Neural progenitor cell (in vitro differentiated cells): ENCODE data around the gene C17orf113. TPM values are rescaled to one million over a fixed set of nuclear protein-coding genes. Genes with fewer than 3 reads are reported as not detected.

Source experiments
- DNase-seq: peaks from one replicate; pipeline ENCODE4 v3.0.0-alpha.2; 2016; ENCODE audit warnings: low spot score
- H2AFZ ChIP-seq: fragments of 200-600 bp; sonication (generic); replicated peaks from 2 replicates; pipeline ENCODE4 v1.6.1; 2016; ENCODE audit warnings: antibody characterized with exemption
- H3F3A ChIP-seq: fragments of 200-600 bp; sonication (generic); 2 replicates; pipeline ENCODE4 v1.6.1; 2016; ENCODE audit warnings: antibody characterized with exemption, low read depth
- H3K27ac ChIP-seq: fragments of 200-600 bp; sonication (generic); 2 replicates; pipeline ENCODE4 v1.5.1; 2016; ENCODE audit warnings: mild to moderate bottlenecking
- H3K27me3 ChIP-seq: fragments of 200-600 bp; sonication (generic); 2 replicates; pipeline ENCODE4 v1.6.1; 2016; ENCODE audit warnings: mild to moderate bottlenecking, moderate library complexity
- H3K36me3 ChIP-seq: fragments of 200-600 bp; sonication (generic); 2 replicates; pipeline ENCODE4 v1.5.1; 2016
- H3K4me1 ChIP-seq: fragments of 200-600 bp; sonication (generic); 2 replicates; pipeline ENCODE4 v1.6.1; 2016; ENCODE audit warnings: mixed run types
- H3K4me2 ChIP-seq: fragments of 200-600 bp; sonication (generic); 2 replicates; pipeline ENCODE4 v1.6.1; 2016
- H3K4me3 ChIP-seq: fragments of 200-600 bp; sonication (generic); 2 replicates; pipeline ENCODE4 v1.5.1; 2016
- H3K79me2 ChIP-seq: fragments of 200-600 bp; sonication (generic); 2 replicates; pipeline ENCODE4 v1.6.1; 2016; ENCODE audit warnings: low read depth
- H3K9ac ChIP-seq: fragments of 200-600 bp; sonication (generic); 2 replicates; pipeline ENCODE4 v1.6.1; 2016
- H3K9me3 ChIP-seq: fragments of 200-600 bp; sonication (generic); 2 replicates; pipeline ENCODE4 v1.5.1; 2016; ENCODE audit warnings: low read depth
- H4K20me1 ChIP-seq: fragments of 200-600 bp; sonication (generic); 2 replicates; pipeline ENCODE4 v1.6.1; 2016; ENCODE audit warnings: low read depth
- H3K27ac Mint-ChIP-seq: 3 replicates; pipeline ENCODE4 v1.8.0; 2021; ENCODE audit warnings: mixed read lengths
- H3K27me3 Mint-ChIP-seq: 2 replicates; pipeline ENCODE4 v1.8.0; 2022; ENCODE audit warnings: low read depth, mild to moderate bottlenecking, inconsistent platforms, moderate library complexity, mixed read lengths; ENCODE audit not compliant: insufficient read depth
- H3K36me3 Mint-ChIP-seq: 3 replicates; pipeline ENCODE4 v1.8.0; 2021; ENCODE audit warnings: mixed read lengths
- H3K4me1 Mint-ChIP-seq: 3 replicates; pipeline ENCODE4 v1.8.0; 2021; ENCODE audit warnings: mixed read lengths
- H3K4me3 Mint-ChIP-seq: 3 replicates; pipeline ENCODE4 v1.8.0; 2021; ENCODE audit warnings: mild to moderate bottlenecking, moderate library complexity, mixed read lengths
- H3K9me3 Mint-ChIP-seq: 3 replicates; pipeline ENCODE4 v1.8.0; 2020; ENCODE audit warnings: mixed read lengths
- EZH2 ChIP-seq: fragments of 200-600 bp; sonication (generic); IDR thresholded peaks from 2 replicates; pipeline ENCODE4 v1.6.1; 2017; ENCODE audit warnings: antibody characterized with exemption, mild to moderate bottlenecking, moderate library complexity
- EZH2phosphoT487 ChIP-seq: fragments of 200-600 bp; sonication (generic); IDR thresholded peaks from 2 replicates; pipeline ENCODE4 v1.6.1; 2017; ENCODE audit warnings: antibody characterized with exemption
- total RNA-seq: library from RNA; depleted of rRNA; stranded (reverse); fragments of >200 nt; gene quantifications from 2 replicates; pipeline ENCODE4 v1.2.3, GENCODE V29; 2015; ENCODE audit warnings: low replicate concordance
- TF ChIP-seq, protein P1 (sequence below): fragments of 200-600 bp; sonication (generic); IDR thresholded peaks from 2 replicates; pipeline ENCODE4 v1.5.1; 2017; ENCODE audit warnings: antibody characterized with exemption, mild to moderate bottlenecking

Gene C17orf113
- total RNA-seq, 1 donor from 2014 or later, result 2.2 TPM

GRCh38 chr17:42000413-42001133, 49.8 kb downstream of the C17orf113 start:
- Histone ChIP-seq H4K20me1 (peaks cover 38% of the 10 kb centered on the region), H3K79me2 (peaks cover 50% of the 10 kb centered on the region), H3K9me3 (no peaks in the 10 kb centered on the region), H3K27ac (no peak overlapping the region), H2AFZ (no peak overlapping the region), H3F3A (peaks cover 7% of the 10 kb centered on the region), H3K4me3 (no peak overlapping the region), H3K4me1 (no peaks in the 10 kb centered on the region), H3K9ac (no peak overlapping the region), H3K36me3 (no peaks in the 10 kb centered on the region), H3K27me3 (no peaks in the 10 kb centered on the region), H3K4me2 (no peak overlapping the region)
- Mint-ChIP-seq H3K27me3 (no peaks in the 10 kb centered on the region), H3K9me3 (no peaks in the 10 kb centered on the region), H3K4me1 (peaks cover 2% of the 10 kb centered on the region), H3K27ac (no peak overlapping the region), H3K36me3 (peaks cover 22% of the 10 kb centered on the region), H3K4me3 (no peak overlapping the region)
- TF ChIP-seq EZH2 (no peak), EZH2phosphoT487 (no peak)
- TF ChIP-seq, protein P1, sequence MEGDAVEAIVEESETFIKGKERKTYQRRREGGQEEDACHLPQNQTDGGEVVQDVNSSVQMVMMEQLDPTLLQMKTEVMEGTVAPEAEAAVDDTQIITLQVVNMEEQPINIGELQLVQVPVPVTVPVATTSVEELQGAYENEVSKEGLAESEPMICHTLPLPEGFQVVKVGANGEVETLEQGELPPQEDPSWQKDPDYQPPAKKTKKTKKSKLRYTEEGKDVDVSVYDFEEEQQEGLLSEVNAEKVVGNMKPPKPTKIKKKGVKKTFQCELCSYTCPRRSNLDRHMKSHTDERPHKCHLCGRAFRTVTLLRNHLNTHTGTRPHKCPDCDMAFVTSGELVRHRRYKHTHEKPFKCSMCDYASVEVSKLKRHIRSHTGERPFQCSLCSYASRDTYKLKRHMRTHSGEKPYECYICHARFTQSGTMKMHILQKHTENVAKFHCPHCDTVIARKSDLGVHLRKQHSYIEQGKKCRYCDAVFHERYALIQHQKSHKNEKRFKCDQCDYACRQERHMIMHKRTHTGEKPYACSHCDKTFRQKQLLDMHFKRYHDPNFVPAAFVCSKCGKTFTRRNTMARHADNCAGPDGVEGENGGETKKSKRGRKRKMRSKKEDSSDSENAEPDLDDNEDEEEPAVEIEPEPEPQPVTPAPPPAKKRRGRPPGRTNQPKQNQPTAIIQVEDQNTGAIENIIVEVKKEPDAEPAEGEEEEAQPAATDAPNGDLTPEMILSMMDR, result no peak
- no peak for DNase-seq

GRCh38 chr17:41998497-41998896, 51.9 kb downstream of the C17orf113 start:
- Histone ChIP-seq H2AFZ (no peak overlapping the region), H3K4me1 (no peaks in the 10 kb centered on the region), H3K79me2 (peaks cover 29% of the 10 kb centered on the region), H3K4me2 (no peak overlapping the region), H3F3A (no peaks in the 10 kb centered on the region), H4K20me1 (peaks cover 21% of the 10 kb centered on the region), H3K27ac (no peak overlapping the region), H3K4me3 (no peak overlapping the region), H3K36me3 (peaks cover 1% of the 10 kb centered on the region), H3K27me3 (no peaks in the 10 kb centered on the region), H3K9ac (no peak overlapping the region), H3K9me3 (no peaks in the 10 kb centered on the region)
- no peaks in the 10 kb centered on the region for H3K9me3 Mint-ChIP-seq
- no peak overlapping the region for H3K27ac Mint-ChIP-seq
- no peak for DNase-seq
- no peak overlapping the region for H3K4me3 Mint-ChIP-seq
- TF ChIP-seq EZH2 (no peak), EZH2phosphoT487 (no peak)
- TF ChIP-seq, protein P1, result no peak
- H3K27me3 Mint-ChIP-seq, result no peaks in the 10 kb centered on the region
- peaks cover 29% of the 10 kb centered on the region for H3K36me3 Mint-ChIP-seq
- no peaks in the 10 kb centered on the region for H3K4me1 Mint-ChIP-seq

DNA sequence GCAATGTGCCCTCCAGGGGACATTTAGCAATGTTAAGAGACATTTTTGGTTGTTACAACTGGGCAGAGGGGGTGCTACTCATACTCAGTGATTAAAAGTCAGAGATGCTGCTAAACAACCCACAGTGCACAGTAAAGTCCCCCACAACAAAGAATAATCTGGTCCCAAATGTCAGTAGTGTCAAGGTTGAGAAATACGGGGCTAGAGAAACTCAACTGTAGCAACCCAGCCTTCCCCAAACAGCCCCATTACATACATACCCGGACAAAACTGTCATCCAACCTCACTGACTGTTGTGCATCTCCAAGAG, 53.6 kb downstream of the C17orf113 start:
- no peaks in the 10 kb centered on the region for H3F3A ChIP-seq
- Mint-ChIP-seq H3K27ac (no peak overlapping the region), H3K36me3 (peaks cover 37% of the 10 kb centered on the region), H3K4me1 (no peaks in the 10 kb centered on the region), H3K4me3 (no peak overlapping the region), H3K27me3 (no peaks in the 10 kb centered on the region), H3K9me3 (no peaks in the 10 kb centered on the region)
- peaks cover 10% of the 10 kb centered on the region for H4K20me1 ChIP-seq
- no peak overlapping the region for H3K9ac ChIP-seq
- H3K36me3 ChIP-seq, result peaks cover 3% of the 10 kb centered on the region
- H3K9me3 ChIP-seq, result no peaks in the 10 kb centered on the region
- no peak for DNase-seq
- H3K4me3 ChIP-seq, result no peak overlapping the region
- no peak for TF ChIP-seq EZH2
- no peak for TF ChIP-seq EZH2phosphoT487
- TF ChIP-seq, protein P1, result no peak
- peaks cover 12% of the 10 kb centered on the region for H3K79me2 ChIP-seq
- H3K27ac ChIP-seq, result no peak overlapping the region
- H3K27me3 ChIP-seq, result no peaks in the 10 kb centered on the region
- H2AFZ ChIP-seq, result no peak overlapping the region
- H3K4me2 ChIP-seq, result no peak overlapping the region
- H3K4me1 ChIP-seq, result no peaks in the 10 kb centered on the region
